GM23248 (cell line): ENCODE results near the gene SGPL1. TPM values are rescaled to one million over a fixed set of nuclear protein-coding genes. Genes with fewer than 3 reads are reported as not detected.

Experiments
- DNase-seq: peaks from one replicate; pipeline ENCODE4 v3.0.0-alpha.2; 2015
- H2AFZ ChIP-seq: fragments of 200-600 bp; sonication (generic); 2 replicates; pipeline ENCODE4 v1.6.1; 2016; ENCODE audit warnings: antibody characterized with exemption
- H3F3A ChIP-seq: fragments of 200-600 bp; sonication (generic); 2 replicates; pipeline ENCODE4 v1.6.1; 2016; ENCODE audit warnings: mild to moderate bottlenecking, antibody characterized with exemption, mixed run types; ENCODE audit not compliant: insufficient read depth
- H3K27ac ChIP-seq: fragments of 200-600 bp; sonication (generic); 2 replicates; pipeline ENCODE4 v1.5.1; 2016; ENCODE audit warnings: mild to moderate bottlenecking
- H3K27me3 ChIP-seq: fragments of 200-600 bp; sonication (generic); replicated peaks from 2 replicates; pipeline ENCODE4 v1.6.1; 2016; ENCODE audit warnings: mild to moderate bottlenecking; ENCODE audit not compliant: insufficient read depth
- H3K36me3 ChIP-seq: fragments of 200-600 bp; sonication (generic); 2 replicates; pipeline ENCODE4 v1.6.1; 2016; ENCODE audit warnings: low read depth, mild to moderate bottlenecking
- H3K4me1 ChIP-seq: fragments of 200-600 bp; sonication (generic); 2 replicates; pipeline ENCODE4 v1.6.1; 2016; ENCODE audit warnings: mild to moderate bottlenecking; ENCODE audit not compliant: insufficient read depth
- H3K4me2 ChIP-seq: fragments of 200-600 bp; sonication (generic); one replicate; pipeline ENCODE4 v1.6.1; 2016; ENCODE audit warnings: mild to moderate bottlenecking; ENCODE audit not compliant: unreplicated experiment
- H3K4me3 ChIP-seq: fragments of 200-600 bp; sonication (generic); 2 replicates; pipeline ENCODE4 v1.5.1; 2016; ENCODE audit warnings: mild to moderate bottlenecking
- H3K79me2 ChIP-seq: fragments of 200-600 bp; sonication (generic); 2 replicates; pipeline ENCODE4 v1.6.1; 2016; ENCODE audit warnings: mild to moderate bottlenecking; ENCODE audit not compliant: insufficient read depth
- H3K9ac ChIP-seq: fragments of 200-600 bp; sonication (generic); 2 replicates; pipeline ENCODE4 v1.6.1; 2016; ENCODE audit warnings: mild to moderate bottlenecking
- H3K9me2 ChIP-seq: fragments of 200-600 bp; sonication (generic); 2 replicates; pipeline ENCODE4 v1.6.1; 2016; ENCODE audit warnings: mixed run types, mild to moderate bottlenecking, moderate library complexity; ENCODE audit not compliant: insufficient read depth
- H3K9me3 ChIP-seq: fragments of 200-600 bp; sonication (generic); one replicate; pipeline ENCODE4 v1.6.1; 2017; ENCODE audit warnings: low read depth
- H4K20me1 ChIP-seq: fragments of 200-600 bp; sonication (generic); 2 replicates; pipeline ENCODE4 v1.6.0; 2016; ENCODE audit not compliant: insufficient read depth
- EZH2 ChIP-seq: fragments of 200-600 bp; sonication (generic); IDR thresholded peaks from 2 replicates; pipeline ENCODE4 v1.6.1; 2018; ENCODE audit warnings: antibody characterized with exemption, mild to moderate bottlenecking; ENCODE audit not compliant: insufficient read depth, poor library complexity, severe bottlenecking
- EZH2phosphoT487 ChIP-seq: fragments of 200-600 bp; sonication (generic); IDR thresholded peaks from 2 replicates; pipeline ENCODE4 v1.6.1; 2018; ENCODE audit warnings: antibody characterized with exemption, moderate library complexity, mild to moderate bottlenecking, low read depth; ENCODE audit not compliant: insufficient read depth
- WGBS, 2 experiments: methylation state at CpG; one replicate each; pipeline ENCODE4 v1.1.6; 2015 to 2017; ENCODE audit warnings: low lambda C conversion rate in 2 of 2, low coverage in 1 of 2; ENCODE audit errors: missing lambda C conversion rate in 2 of 2; 5-methylcytosine and 5-hydroxymethylcytosine counted together
- in situ Hi-C: fragments of 300-500 bp; cut with MboI; formaldehyde crosslinking; loops from 2 replicates; pipeline ENCODE4 v1.15.0; 2020
- polyA plus RNA-seq: library from polyadenylated mRNA; unstranded; fragments of >200 nt; fragmentation: Nextera tagmentation; extraction: Ambion mirVana; gene quantifications from 2 replicates; pipeline ENCODE4 v1.2.1, GENCODE V29; 2016
- total RNA-seq: library from RNA; depleted of rRNA; stranded (reverse); fragments of >200 nt; shearing (Covaris generic); gene quantifications from 2 replicates; pipeline ENCODE4 v1.2.3, GENCODE V29; 2014

Gene SGPL1
- total and polyA plus RNA-seq, 2 experiments from 2014 or later, result 18.2 to 27.5 TPM

DNA sequence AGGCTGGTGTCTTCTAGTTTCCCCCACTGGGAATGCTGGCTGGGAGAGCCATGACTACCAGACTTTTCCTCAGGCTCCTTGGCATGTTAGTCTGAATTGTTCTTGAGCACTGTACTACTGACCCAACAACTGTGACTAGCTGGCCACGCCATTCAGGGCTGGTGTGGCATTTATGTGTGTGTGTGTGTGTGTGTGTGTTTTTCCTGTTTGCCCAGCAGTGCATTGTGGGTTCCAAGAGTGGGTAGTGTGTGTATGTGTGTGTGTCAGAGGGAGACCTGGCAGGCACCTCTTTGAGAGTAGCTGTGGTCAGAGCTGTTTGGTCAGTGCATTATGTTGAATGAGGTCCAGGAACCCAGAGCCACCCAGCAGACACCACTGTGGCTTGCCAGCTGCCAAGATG, 63.5 kb downstream of the SGPL1 start:
- Histone ChIP-seq H3K27me3 (no peaks in the 10 kb centered on the region), H3K4me2 (no peak overlapping the region), H3K4me1 (no peaks in the 10 kb centered on the region), H3K79me2 (no peaks in the 10 kb centered on the region), H3K9me3 (no peaks in the 10 kb centered on the region), H3F3A (peaks cover 15% of the 10 kb centered on the region; the same call in 1 of the 2 replicates), H3K9ac (no peak overlapping the region), H2AFZ (no peak overlapping the region), H3K4me3 (no peak overlapping the region), H3K9me2 (no peaks in the 10 kb centered on the region), H3K36me3 (peaks cover 17% of the 10 kb centered on the region), H4K20me1 (no peaks in the 10 kb centered on the region), H3K27ac (no peak overlapping the region; the same call in 1 of the 2 replicates)
- DNase-seq, result peak; percentile 39
- TF ChIP-seq EZH2phosphoT487 (no peak), EZH2 (no peak)
- 9 to 17% methylated on average over 1 of the region's 1 CpG for WGBS, 2 experiments
- in situ Hi-C loops, result no loop called here

DNA sequence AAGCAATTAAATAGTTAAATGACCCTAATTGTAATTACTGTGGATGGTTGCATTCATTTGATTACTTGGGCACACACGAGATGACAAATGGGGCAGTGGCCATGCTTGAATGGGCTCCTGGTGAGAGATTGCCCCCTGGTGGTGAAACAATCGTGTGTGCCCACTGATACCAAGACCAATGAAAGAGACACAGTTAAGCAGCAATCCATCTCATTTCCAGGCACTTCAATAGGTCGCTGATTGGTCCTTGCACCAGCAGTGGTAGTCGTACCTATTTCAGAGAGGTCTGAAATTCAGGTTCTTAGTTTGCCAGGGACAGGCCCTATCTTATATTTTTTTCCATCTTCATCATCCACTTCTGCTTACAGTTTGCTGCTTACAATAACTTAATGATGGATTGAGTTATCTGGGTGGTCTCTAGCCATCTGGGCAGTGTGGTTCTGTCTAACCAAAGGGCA, 64.4 kb downstream of the SGPL1 start:
- no peaks in the 10 kb centered on the region for H3K9me2 ChIP-seq
- no peak overlapping the region for H2AFZ ChIP-seq
- H3K36me3 ChIP-seq, result peaks cover 15% of the 10 kb centered on the region
- no peak overlapping the region for H3K9ac ChIP-seq
- in situ Hi-C loops, result loop anchor here (5.0 to 10.0 kb wide), 2 partner anchors 68 to 335 kb away; no protein-coding TSS in a partner anchor
- H3K4me1 ChIP-seq, result no peaks in the 10 kb centered on the region
- no peaks in the 10 kb centered on the region for H4K20me1 ChIP-seq
- no peaks in the 10 kb centered on the region for H3K79me2 ChIP-seq
- peaks cover 15% of the 10 kb centered on the region; the same call in 1 of the 2 replicates for H3F3A ChIP-seq
- WGBS, 2 experiments, result 1 to 3% methylated on average over 4 of the region's 4 CpGs
- TF ChIP-seq EZH2phosphoT487 (no peak), EZH2 (no peak)
- H3K9me3 ChIP-seq, result no peaks in the 10 kb centered on the region
- H3K4me3 ChIP-seq, result no peak overlapping the region
- DNase-seq, result peak; percentile 82
- no peaks in the 10 kb centered on the region for H3K27me3 ChIP-seq
- H3K4me2 ChIP-seq, result no peak overlapping the region
- no peak overlapping the region for H3K27ac ChIP-seq

DNA sequence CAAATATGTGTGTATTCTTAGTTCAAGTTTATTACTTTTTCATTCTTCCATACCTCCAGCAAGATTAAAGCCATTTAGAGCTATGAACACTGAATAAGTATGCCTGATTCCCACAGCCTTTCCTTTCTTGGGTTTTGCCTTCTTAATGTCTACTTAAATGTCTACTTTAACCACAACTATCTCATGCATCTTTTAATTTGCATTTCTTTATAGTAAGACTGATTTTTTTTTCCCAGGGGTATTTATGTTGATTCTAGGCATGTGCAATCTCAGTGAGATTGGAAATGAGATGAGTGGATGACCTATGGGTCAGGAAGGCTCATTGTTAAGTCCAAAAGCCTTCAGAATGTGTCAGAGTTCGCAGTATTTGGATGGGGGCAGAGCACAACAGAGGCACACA, 69.0 kb downstream of the SGPL1 start:
- TF ChIP-seq EZH2phosphoT487, result no peak
- TF ChIP-seq EZH2, result no peak
- H3K27me3 ChIP-seq, result no peaks in the 10 kb centered on the region
- H3K27ac ChIP-seq, result no peak overlapping the region
- no peak for DNase-seq
- no peak overlapping the region for H2AFZ ChIP-seq
- H3K9ac ChIP-seq, result no peak overlapping the region
- 91 to 100% methylated on average over 1 of the region's 1 CpG for WGBS, 2 experiments
- H4K20me1 ChIP-seq, result no peaks in the 10 kb centered on the region
- H3K9me3 ChIP-seq, result no peaks in the 10 kb centered on the region
- no peaks in the 10 kb centered on the region for H3K79me2 ChIP-seq
- in situ Hi-C loops, result loop anchor here (5.0 to 10.0 kb wide), 2 partner anchors 72 to 340 kb away; no protein-coding TSS in a partner anchor
- peaks cover 8% of the 10 kb centered on the region for H3K4me1 ChIP-seq
- H3K9me2 ChIP-seq, result no peaks in the 10 kb centered on the region
- no peak overlapping the region for H3K4me2 ChIP-seq
- no peak overlapping the region for H3K4me3 ChIP-seq
- peaks cover 4% of the 10 kb centered on the region; the same call in 1 of the 2 replicates for H3F3A ChIP-seq
- H3K36me3 ChIP-seq, result peaks cover 3% of the 10 kb centered on the region; the same call in 1 of the 2 replicates

DNA sequence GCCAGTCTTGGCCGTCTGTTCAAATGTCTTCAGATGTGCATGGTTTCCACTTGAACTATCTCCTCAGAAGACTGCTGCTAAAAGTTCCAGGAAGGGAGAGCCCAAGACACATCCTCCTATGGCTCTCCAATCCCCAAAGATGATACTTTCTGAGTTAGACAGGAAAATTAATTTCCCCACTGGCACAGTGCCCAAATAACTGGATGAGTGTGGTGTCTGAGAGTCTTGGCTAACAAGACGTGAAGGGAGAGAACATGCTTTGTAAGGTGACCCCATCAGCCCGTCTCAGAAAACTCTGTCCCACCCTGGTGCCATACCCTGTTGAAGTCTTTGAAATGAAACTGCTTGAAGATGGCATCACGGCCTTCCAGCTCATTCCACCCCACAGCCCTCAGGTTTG, 69.7 kb downstream of the SGPL1 start:
- Histone ChIP-seq H3K9me3 (no peaks in the 10 kb centered on the region), H3K27ac (no peak overlapping the region), H4K20me1 (no peaks in the 10 kb centered on the region), H3K36me3 (peaks cover 3% of the 10 kb centered on the region; the same call in 1 of the 2 replicates), H3K4me1 (peaks cover 8% of the 10 kb centered on the region), H3K9me2 (no peaks in the 10 kb centered on the region), H2AFZ (no peak overlapping the region), H3K4me3 (no peak overlapping the region), H3K4me2 (no peak overlapping the region), H3F3A (0 out of 2 replicates have a peak, but pooled peaks cover 3% of the 10 kb centered on the region), H3K27me3 (no peaks in the 10 kb centered on the region), H3K9ac (no peak overlapping the region), H3K79me2 (no peaks in the 10 kb centered on the region)
- 77 to 79% methylated on average over 4 of the region's 4 CpGs for WGBS, 2 experiments
- in situ Hi-C loops, result loop anchor here (10.0 kb wide), 1 partner anchor 341 kb away; no protein-coding TSS in a partner anchor
- no peak for TF ChIP-seq EZH2phosphoT487
- TF ChIP-seq EZH2, result no peak
- no peak for DNase-seq
